A549 (cell line): ENCODE data around the gene SLCO1A2.

ENCODE experiments used
- JUN ChIP-seq, 2 experiments: fragments of >200 bp; sonication (Bioruptor Twin); formaldehyde crosslinking; IDR thresholded peaks; 2 replicates in 1 of 2; 3 replicates in 1 of 2; pipeline ENCODE4 v1.6.1; 2016 to 2017
- POLR2A ChIP-seq: IDR thresholded peaks from 2 replicates; pipeline ENCODE4 v1.6.1; 2012; ENCODE audit warnings: mild to moderate bottlenecking, low read length

- no peak for TF ChIP-seq JUN (IDR thresholded peaks at IDR 0.05)
- no peak for TF ChIP-seq POLR2A
These were observed 70.5 kb downstream of the SLCO1A2 start for GRCh38 chr12:21264232-21264631.
